ENCODE results near the gene UBE2D2.

UBE2D2 gene

GRCh38 chr5:139645430-139645871 is 84.3 kb downstream of the UBE2D2 start:
- DNase-seq (ENCODE audit: low spot score): no peak
- in situ Hi-C loops (cut with MboI; ENCODE audit: low sequenced_read_pairs, unreplicated experiment): no loop called here
- TF ChIP-seq, protein P1, sequence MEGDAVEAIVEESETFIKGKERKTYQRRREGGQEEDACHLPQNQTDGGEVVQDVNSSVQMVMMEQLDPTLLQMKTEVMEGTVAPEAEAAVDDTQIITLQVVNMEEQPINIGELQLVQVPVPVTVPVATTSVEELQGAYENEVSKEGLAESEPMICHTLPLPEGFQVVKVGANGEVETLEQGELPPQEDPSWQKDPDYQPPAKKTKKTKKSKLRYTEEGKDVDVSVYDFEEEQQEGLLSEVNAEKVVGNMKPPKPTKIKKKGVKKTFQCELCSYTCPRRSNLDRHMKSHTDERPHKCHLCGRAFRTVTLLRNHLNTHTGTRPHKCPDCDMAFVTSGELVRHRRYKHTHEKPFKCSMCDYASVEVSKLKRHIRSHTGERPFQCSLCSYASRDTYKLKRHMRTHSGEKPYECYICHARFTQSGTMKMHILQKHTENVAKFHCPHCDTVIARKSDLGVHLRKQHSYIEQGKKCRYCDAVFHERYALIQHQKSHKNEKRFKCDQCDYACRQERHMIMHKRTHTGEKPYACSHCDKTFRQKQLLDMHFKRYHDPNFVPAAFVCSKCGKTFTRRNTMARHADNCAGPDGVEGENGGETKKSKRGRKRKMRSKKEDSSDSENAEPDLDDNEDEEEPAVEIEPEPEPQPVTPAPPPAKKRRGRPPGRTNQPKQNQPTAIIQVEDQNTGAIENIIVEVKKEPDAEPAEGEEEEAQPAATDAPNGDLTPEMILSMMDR (IDR thresholded peaks at IDR 0.05; ENCODE audit: borderline replicate concordance, control extremely low read depth, extremely low read depth, insufficient read depth, missing control alignments): no peak

DNA sequence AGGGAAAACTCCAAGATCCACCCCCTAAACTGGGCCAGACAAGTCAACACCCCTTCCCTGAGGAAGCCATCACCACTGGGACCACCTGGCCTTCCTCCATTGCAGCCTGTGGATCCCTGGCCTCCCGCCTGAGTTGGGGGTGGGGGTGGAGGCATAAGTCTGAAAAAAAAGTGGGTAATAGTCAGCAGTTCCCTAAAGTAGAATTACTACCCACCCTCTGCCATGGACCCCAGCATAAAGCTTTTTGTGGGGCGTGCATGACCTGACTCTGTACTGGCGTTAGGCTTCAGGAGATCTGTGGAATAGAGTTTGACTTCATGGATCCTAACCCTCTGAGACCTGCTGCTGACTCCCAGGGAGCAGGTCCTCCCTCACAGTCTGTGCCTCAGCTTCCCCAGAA is 85.0 kb downstream of the UBE2D2 start:
- in situ Hi-C loops (cut with MboI; ENCODE audit: low sequenced_read_pairs, unreplicated experiment): no loop called here
- TF ChIP-seq, protein P1 (IDR thresholded peaks at IDR 0.05; ENCODE audit: borderline replicate concordance, control extremely low read depth, extremely low read depth, insufficient read depth, missing control alignments): no peak
- no peak for DNase-seq (ENCODE audit: low spot score)

- TF ChIP-seq, protein P1 (IDR thresholded peaks at IDR 0.05; ENCODE audit: borderline replicate concordance, control extremely low read depth, extremely low read depth, insufficient read depth, missing control alignments): no peak
- no peak for DNase-seq (ENCODE audit: low spot score)
- in situ Hi-C loops (cut with MboI; ENCODE audit: low sequenced_read_pairs, unreplicated experiment): no loop called here
Measured at GRCh38 chr5:139646912-139647505, 85.9 kb downstream of the UBE2D2 start.

- no peak for DNase-seq (ENCODE audit: low spot score)
- in situ Hi-C loops (cut with MboI; ENCODE audit: low sequenced_read_pairs, unreplicated experiment): no loop called here
- TF ChIP-seq, protein P1 (IDR thresholded peaks at IDR 0.05; ENCODE audit: borderline replicate concordance, control extremely low read depth, extremely low read depth, insufficient read depth, missing control alignments): no peak
Measured at GRCh38 chr5:139647506-139648204, 86.5 kb downstream of the UBE2D2 start.

DNA sequence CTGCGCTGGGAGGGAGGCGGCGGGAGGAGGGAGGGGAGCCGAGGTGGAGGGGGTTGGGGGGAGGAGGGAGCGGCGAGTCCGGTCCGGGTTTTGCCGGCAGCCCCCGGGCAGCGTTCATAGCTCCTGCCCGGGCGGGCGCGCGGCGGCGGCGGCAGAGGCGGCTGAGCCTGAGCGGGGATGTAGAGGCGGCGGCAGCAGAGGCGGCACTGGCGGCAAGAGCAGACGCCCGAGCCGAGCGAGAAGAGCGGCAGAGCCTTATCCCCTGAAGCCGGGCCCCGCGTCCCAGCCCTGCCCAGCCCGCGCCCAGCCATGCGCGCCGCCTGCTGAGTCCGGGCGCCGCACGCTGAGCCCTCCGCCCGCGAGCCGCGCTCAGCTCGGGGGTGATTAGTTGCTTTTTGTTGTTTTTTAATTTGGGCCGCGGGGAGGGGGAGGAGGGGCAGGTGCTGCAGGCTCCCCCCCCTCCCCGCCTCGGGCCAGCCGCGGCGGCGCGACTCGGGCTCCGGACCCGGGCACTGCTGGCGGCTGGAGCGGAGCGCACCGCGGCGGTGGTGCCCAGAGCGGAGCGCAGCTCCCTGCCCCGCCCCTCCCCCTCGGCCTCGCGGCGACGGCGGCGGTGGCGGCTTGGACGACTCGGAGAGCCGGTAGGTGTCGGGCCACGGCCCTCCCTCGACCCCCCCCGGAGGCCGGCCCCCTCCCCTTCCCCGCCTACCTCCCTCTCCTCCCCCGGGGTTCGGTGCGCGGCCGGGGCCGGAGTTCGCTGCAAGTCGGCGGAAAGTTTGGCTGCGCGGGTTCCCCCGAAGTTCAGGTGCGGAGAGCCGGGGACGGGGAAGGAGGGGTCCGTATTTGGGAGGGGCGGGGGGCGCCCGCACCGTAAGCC is 87.3 kb downstream of the UBE2D2 start, which contains the start of gene CXXC5:
Gene CXXC5, plus strand, starts transcription at position 145 of the 877 bp plus-strand sequence. CDS start 32,175 bp downstream, outside the sequence.
- peak; percentile 90 for DNase-seq (ENCODE audit: low spot score)
- in situ Hi-C loops (cut with MboI; ENCODE audit: low sequenced_read_pairs, unreplicated experiment): no loop called here
- TF ChIP-seq, protein P1 (IDR thresholded peaks at IDR 0.05; ENCODE audit: borderline replicate concordance, control extremely low read depth, extremely low read depth, insufficient read depth, missing control alignments): no peak

All from GM13976 (cell line).